H9 (cell line): Measurements from ENCODE around the gene MPC1. TPM values are rescaled to one million over a fixed set of nuclear protein-coding genes. Genes with fewer than 3 reads are reported as not detected.

Experiments
- DNase-seq: peaks from one replicate; pipeline ENCODE4 v3.0.0-alpha.2; 2017
- H2AFZ ChIP-seq: one replicate; pipeline ENCODE4 v1.6.1; 2013; ENCODE audit warnings: mild to moderate bottlenecking, low read length, control low read depth, moderate library complexity
- H2AK5ac ChIP-seq: 2 replicates; pipeline ENCODE4 v1.6.1; 2013; ENCODE audit warnings: low read length, control low read depth, mixed read lengths; ENCODE audit not compliant: insufficient read length
- H2BK120ac ChIP-seq: one replicate; pipeline ENCODE4 v1.6.1; 2013; ENCODE audit warnings: low read depth, mild to moderate bottlenecking, low read length, control low read depth, inconsistent platforms; ENCODE audit not compliant: poor library complexity, severe bottlenecking
- H2BK12ac ChIP-seq: 2 replicates; pipeline ENCODE4 v1.6.1; 2013; ENCODE audit warnings: low read length, control low read depth, mixed read lengths, low read depth; ENCODE audit not compliant: insufficient read length
- H2BK15ac ChIP-seq: 2 replicates; pipeline ENCODE4 v1.6.1; 2013; ENCODE audit warnings: low read depth, low read length, control low read depth
- H2BK20ac ChIP-seq: one replicate; pipeline ENCODE4 v1.6.1; 2013; ENCODE audit warnings: low read depth, mild to moderate bottlenecking, low read length, control low read depth, inconsistent platforms; ENCODE audit not compliant: poor library complexity, severe bottlenecking
- H2BK5ac ChIP-seq: 2 replicates; pipeline ENCODE4 v1.6.1; 2013; ENCODE audit warnings: low read length, control low read depth, mixed read lengths; ENCODE audit not compliant: insufficient read length
- H3K14ac ChIP-seq: 2 replicates; pipeline ENCODE4 v1.6.1; 2013; ENCODE audit warnings: low read length, control low read depth; ENCODE audit not compliant: insufficient read depth
- H3K18ac ChIP-seq: 2 replicates; pipeline ENCODE4 v1.6.1; 2013; ENCODE audit warnings: low read depth, mild to moderate bottlenecking, mixed read lengths, low read length, control low read depth; ENCODE audit not compliant: insufficient read length
- H3K23ac ChIP-seq: 2 replicates; pipeline ENCODE4 v1.6.1; 2013; ENCODE audit warnings: low read length, control low read depth, mixed read lengths, low read depth; ENCODE audit not compliant: insufficient read length
- H3K23me2 ChIP-seq: 2 replicates; pipeline ENCODE4 v1.6.1; 2013; ENCODE audit warnings: low read depth, mild to moderate bottlenecking, mixed read lengths, low read length, control low read depth; ENCODE audit not compliant: insufficient read length, poor library complexity, severe bottlenecking
- H3K27ac ChIP-seq: 2 replicates; pipeline ENCODE4 v1.5.1; 2013; ENCODE audit warnings: low read length, control low read depth, mixed read lengths, low read depth; ENCODE audit not compliant: insufficient read length
- H3K27me3 ChIP-seq: 2 replicates; pipeline ENCODE4 v1.6.1; 2013; ENCODE audit warnings: low read length, control low read depth, inconsistent platforms; ENCODE audit not compliant: insufficient read depth
- H3K4ac ChIP-seq: 2 replicates; pipeline ENCODE4 v1.6.1; 2013; ENCODE audit warnings: low read depth, mild to moderate bottlenecking, control low read depth, inconsistent platforms, low read length, moderate library complexity
- H3K4me1 ChIP-seq: 2 replicates; pipeline ENCODE4 v1.6.1; 2013; ENCODE audit warnings: low read length, control low read depth, inconsistent platforms; ENCODE audit not compliant: insufficient read depth
- H3K4me2 ChIP-seq: 2 replicates; pipeline ENCODE4 v1.6.1; 2013; ENCODE audit warnings: low read length, control low read depth, mixed read lengths; ENCODE audit not compliant: insufficient read length, insufficient read depth
- H3K56ac ChIP-seq: 2 replicates; pipeline ENCODE4 v1.6.1; 2013; ENCODE audit warnings: low read depth, mild to moderate bottlenecking, mixed read lengths, low read length, control low read depth; ENCODE audit not compliant: insufficient read length
- H3K79me1 ChIP-seq: 2 replicates; pipeline ENCODE4 v1.6.1; 2013; ENCODE audit warnings: low read depth, mild to moderate bottlenecking, moderate library complexity, low read length, control low read depth, inconsistent platforms; ENCODE audit not compliant: insufficient read depth, poor library complexity, severe bottlenecking
- H3K79me2 ChIP-seq: 2 replicates; pipeline ENCODE4 v1.6.1; 2013; ENCODE audit warnings: low read length, control low read depth, inconsistent platforms; ENCODE audit not compliant: insufficient read depth
- H3K9ac ChIP-seq: 2 replicates; pipeline ENCODE4 v1.6.1; 2013; ENCODE audit warnings: low read length, control low read depth, mixed read lengths; ENCODE audit not compliant: insufficient read length; ENCODE audit errors: extremely low read depth
- H3K9me3 ChIP-seq: one replicate; pipeline ENCODE4 v1.6.1; 2013; ENCODE audit warnings: low read depth, low read length, inconsistent platforms; ENCODE audit not compliant: control insufficient read depth
- H3T11ph ChIP-seq: one replicate; pipeline ENCODE4 v1.6.1; 2013; ENCODE audit warnings: mild to moderate bottlenecking, low read length, control low read depth, inconsistent platforms
- H4K20me1 ChIP-seq: one replicate; pipeline ENCODE4 v1.6.1; 2013; ENCODE audit not compliant: control insufficient read depth, insufficient read length, insufficient read depth
- H4K5ac ChIP-seq: 2 replicates; pipeline ENCODE4 v1.6.1; 2013; ENCODE audit warnings: low read depth, mild to moderate bottlenecking, mixed read lengths, low read length, control low read depth; ENCODE audit not compliant: insufficient read length
- H4K8ac ChIP-seq: replicated peaks from 2 replicates; pipeline ENCODE4 v1.6.1; 2013; ENCODE audit warnings: low read length, control low read depth, mixed read lengths, low read depth; ENCODE audit not compliant: insufficient read length
- H4K91ac ChIP-seq: 2 replicates; pipeline ENCODE4 v1.6.1; 2013; ENCODE audit warnings: low read depth, mild to moderate bottlenecking, moderate library complexity, mixed read lengths, low read length, control low read depth; ENCODE audit not compliant: insufficient read length
- H3K27ac Mint-ChIP-seq, 3 experiments: 2 replicates in 2 of 3; 3 replicates in 1 of 3; pipeline ENCODE4 v1.8.0; 2020 to 2021; ENCODE audit warnings: mixed read lengths in 3 of 3, mild to moderate bottlenecking in 1 of 3, moderate library complexity in 1 of 3
- H3K27me3 Mint-ChIP-seq: 2 replicates; pipeline ENCODE4 v1.8.0; 2021; ENCODE audit warnings: low read depth, mild to moderate bottlenecking, moderate library complexity, mixed read lengths
- H3K36me3 Mint-ChIP-seq, 3 experiments: 2 replicates in 2 of 3; 3 replicates in 1 of 3; pipeline ENCODE4 v1.8.0; 2020 to 2021; ENCODE audit warnings: low read depth in 3 of 3, mixed read lengths in 3 of 3; ENCODE audit not compliant: insufficient read depth in 1 of 3
- H3K4me1 Mint-ChIP-seq, 2 experiments: 2 replicates each; pipeline ENCODE4 v1.8.0; 2020; ENCODE audit warnings: mixed read lengths in 2 of 2
- H3K4me3 Mint-ChIP-seq, 2 experiments: 2 replicates in 1 of 2; 3 replicates in 1 of 2; pipeline ENCODE4 v1.8.0; 2020 to 2021; ENCODE audit warnings: mild to moderate bottlenecking in 2 of 2, mixed read lengths in 2 of 2, moderate library complexity in 1 of 2
- H3K9me3 Mint-ChIP-seq, 2 experiments: 2 replicates in 1 of 2; 3 replicates in 1 of 2; pipeline ENCODE4 v1.8.0; 2020; ENCODE audit warnings: mild to moderate bottlenecking in 2 of 2, mixed read lengths in 2 of 2, moderate library complexity in 1 of 2
- WGBS: extraction: QIAGEN DNeasy Blood & Tissue Kit; methylation state at CpG from one replicate; pipeline ENCODE4 v1.1.7; 2013; ENCODE audit warnings: missing lambda C conversion rate, low lambda C conversion rate, mixed read lengths; ENCODE audit not compliant: insufficient read length; ENCODE audit errors: extremely low coverage; 5-methylcytosine and 5-hydroxymethylcytosine counted together
- total RNA-seq: library from RNA; stranded (reverse); gene quantifications from 2 replicates; pipeline ENCODE4 v1.2.1, GENCODE V29; 2021
- TF ChIP-seq, protein P1 (sequence below): fragments of 200-600 bp; sonication (generic); conservative IDR thresholded peaks from 3 replicates; pipeline ENCODE4 v1.8.0; 2021; ENCODE audit warnings: antibody characterized with exemption, mild to moderate bottlenecking

Gene MPC1
- total RNA-seq, 1 experiment from 2014 or later, result 10.0 TPM

DNA sequence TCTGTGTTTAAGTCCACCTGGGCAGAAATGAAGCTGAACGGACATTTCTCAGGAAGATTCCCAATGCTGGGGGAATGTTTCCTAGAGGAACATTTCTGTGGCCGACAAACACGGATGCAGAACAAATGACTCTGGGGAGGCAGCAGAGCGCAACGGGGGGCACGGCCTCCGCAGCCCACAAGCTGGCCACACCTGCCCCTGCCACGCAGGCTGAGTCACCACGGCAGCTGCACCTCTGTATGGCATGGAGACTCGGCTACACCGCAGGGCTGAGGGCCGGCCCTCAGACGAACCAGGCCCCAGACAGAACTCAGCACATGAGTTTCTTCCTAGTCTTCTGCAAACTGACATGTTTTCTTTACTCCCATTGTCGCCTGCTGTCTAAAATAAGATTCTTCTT is 64.5 kb downstream of the MPC1 start:
- no peaks in the 10 kb centered on the region for H3K79me2 ChIP-seq
- no peak overlapping the region for H3K27ac ChIP-seq
- no CpG with 5 or more reads among the region's 14 CpGs for WGBS
- no peak overlapping the region for H3K9ac ChIP-seq
- H3K36me3 Mint-ChIP-seq, result peaks cover under 1 to 25% (median 6%) of the 10 kb centered on the region in 3 experiments; a peak in 5 of 7 replicates
- H3K23me2 ChIP-seq, result no peaks in the 10 kb centered on the region
- H3K27me3 Mint-ChIP-seq, result no peaks in the 10 kb centered on the region; the same call in 1 of the 2 replicates
- H3K4ac ChIP-seq, result no peak overlapping the region
- no peak overlapping the region for H3K4me3 Mint-ChIP-seq
- H2AK5ac ChIP-seq, result no peak overlapping the region
- no peak overlapping the region for H2BK20ac ChIP-seq
- no peak overlapping the region for H3K23ac ChIP-seq
- no peak for DNase-seq
- H2BK15ac ChIP-seq, result no peak overlapping the region
- H4K91ac ChIP-seq, result no peak overlapping the region
- no peaks in the 10 kb centered on the region; a peak in 1 of 5 replicates for H3K9me3 Mint-ChIP-seq
- H3K56ac ChIP-seq, result no peak overlapping the region
- no peak overlapping the region for H2AFZ ChIP-seq
- no peaks in the 10 kb centered on the region for H3K9me3 ChIP-seq
- H4K8ac ChIP-seq, result no peak overlapping the region
- no peak overlapping the region for H4K5ac ChIP-seq
- H2BK5ac ChIP-seq, result no peak overlapping the region
- TF ChIP-seq, protein P1, sequence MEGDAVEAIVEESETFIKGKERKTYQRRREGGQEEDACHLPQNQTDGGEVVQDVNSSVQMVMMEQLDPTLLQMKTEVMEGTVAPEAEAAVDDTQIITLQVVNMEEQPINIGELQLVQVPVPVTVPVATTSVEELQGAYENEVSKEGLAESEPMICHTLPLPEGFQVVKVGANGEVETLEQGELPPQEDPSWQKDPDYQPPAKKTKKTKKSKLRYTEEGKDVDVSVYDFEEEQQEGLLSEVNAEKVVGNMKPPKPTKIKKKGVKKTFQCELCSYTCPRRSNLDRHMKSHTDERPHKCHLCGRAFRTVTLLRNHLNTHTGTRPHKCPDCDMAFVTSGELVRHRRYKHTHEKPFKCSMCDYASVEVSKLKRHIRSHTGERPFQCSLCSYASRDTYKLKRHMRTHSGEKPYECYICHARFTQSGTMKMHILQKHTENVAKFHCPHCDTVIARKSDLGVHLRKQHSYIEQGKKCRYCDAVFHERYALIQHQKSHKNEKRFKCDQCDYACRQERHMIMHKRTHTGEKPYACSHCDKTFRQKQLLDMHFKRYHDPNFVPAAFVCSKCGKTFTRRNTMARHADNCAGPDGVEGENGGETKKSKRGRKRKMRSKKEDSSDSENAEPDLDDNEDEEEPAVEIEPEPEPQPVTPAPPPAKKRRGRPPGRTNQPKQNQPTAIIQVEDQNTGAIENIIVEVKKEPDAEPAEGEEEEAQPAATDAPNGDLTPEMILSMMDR, result no peak
- no peak overlapping the region for H3K18ac ChIP-seq
- no peak overlapping the region for H2BK120ac ChIP-seq
- no peaks in the 10 kb centered on the region for H3K79me1 ChIP-seq
- no peak overlapping the region for H3T11ph ChIP-seq
- no peak overlapping the region for H3K4me2 ChIP-seq
- H4K20me1 ChIP-seq, result no peaks in the 10 kb centered on the region
- no peaks in the 10 kb centered on the region; the same call in 1 of the 2 replicates for H3K4me1 ChIP-seq
- H3K4me1 Mint-ChIP-seq, result peaks cover 3 to 20% of the 10 kb centered on the region in 2 experiments; a peak in 3 of 4 replicates
- H3K27me3 ChIP-seq, result no peaks in the 10 kb centered on the region
- H3K14ac ChIP-seq, result no peak overlapping the region; the same call in 1 of the 2 replicates
- H2BK12ac ChIP-seq, result no peak overlapping the region
- peak overlapping the region in 2 of 3 experiments; percentile 22 to 34; a peak in 3 of 7 replicates for H3K27ac Mint-ChIP-seq
